MM.1S (cell line): ENCODE results near the gene AGBL1.

Source experiments
- EZH2phosphoT487 ChIP-seq: fragments of 300-600 bp; sonication (generic); IDR thresholded peaks from 2 replicates; pipeline ENCODE4 v1.6.1; 2018; ENCODE audit warnings: antibody characterized with exemption, low read length
- TF ChIP-seq, protein P1 (sequence below): fragments of 300-600 bp; sonication (generic); IDR thresholded peaks from 2 replicates; pipeline ENCODE4 v1.5.1; 2016; ENCODE audit warnings: antibody characterized with exemption, low read length, mixed read lengths

DNA sequence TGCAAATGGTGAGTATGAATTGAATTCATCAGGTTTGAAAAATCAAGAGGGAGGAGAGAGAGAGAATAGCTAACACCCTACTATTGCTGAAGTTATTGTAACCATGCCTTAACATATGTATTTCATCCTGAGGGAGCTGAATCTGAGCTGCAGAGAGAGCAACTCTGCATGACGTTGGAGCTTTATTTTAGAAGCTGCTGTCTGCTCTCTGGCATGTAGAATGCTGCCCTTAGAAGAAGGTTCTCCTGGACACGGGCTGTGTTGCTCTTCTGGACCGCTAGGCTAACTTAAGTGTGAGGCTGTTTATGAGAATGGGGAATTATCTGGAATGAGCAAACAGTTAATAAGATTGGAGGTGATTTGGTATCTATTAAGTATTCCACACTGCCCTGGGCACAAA, 814.6 kb downstream of the AGBL1 start:
- TF ChIP-seq, protein P1, sequence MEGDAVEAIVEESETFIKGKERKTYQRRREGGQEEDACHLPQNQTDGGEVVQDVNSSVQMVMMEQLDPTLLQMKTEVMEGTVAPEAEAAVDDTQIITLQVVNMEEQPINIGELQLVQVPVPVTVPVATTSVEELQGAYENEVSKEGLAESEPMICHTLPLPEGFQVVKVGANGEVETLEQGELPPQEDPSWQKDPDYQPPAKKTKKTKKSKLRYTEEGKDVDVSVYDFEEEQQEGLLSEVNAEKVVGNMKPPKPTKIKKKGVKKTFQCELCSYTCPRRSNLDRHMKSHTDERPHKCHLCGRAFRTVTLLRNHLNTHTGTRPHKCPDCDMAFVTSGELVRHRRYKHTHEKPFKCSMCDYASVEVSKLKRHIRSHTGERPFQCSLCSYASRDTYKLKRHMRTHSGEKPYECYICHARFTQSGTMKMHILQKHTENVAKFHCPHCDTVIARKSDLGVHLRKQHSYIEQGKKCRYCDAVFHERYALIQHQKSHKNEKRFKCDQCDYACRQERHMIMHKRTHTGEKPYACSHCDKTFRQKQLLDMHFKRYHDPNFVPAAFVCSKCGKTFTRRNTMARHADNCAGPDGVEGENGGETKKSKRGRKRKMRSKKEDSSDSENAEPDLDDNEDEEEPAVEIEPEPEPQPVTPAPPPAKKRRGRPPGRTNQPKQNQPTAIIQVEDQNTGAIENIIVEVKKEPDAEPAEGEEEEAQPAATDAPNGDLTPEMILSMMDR: no peak
- TF ChIP-seq EZH2phosphoT487: no peak
